Stomach smooth muscle (tissue), 2 donors: ENCODE data around the gene ROCK2.

Experiments
- H3K27ac ChIP-seq: one replicate; pipeline ENCODE4 v1.7.0; 2013; ENCODE audit warnings: mild to moderate bottlenecking, low read length, inconsistent platforms
- H3K27me3 ChIP-seq, 2 donors: one replicate each; pipeline ENCODE4 v1.7.0; 2013; ENCODE audit warnings: low read length in 2 of 2; ENCODE audit not compliant: insufficient read depth in 2 of 2, control insufficient read depth in 1 of 2
- H3K36me3 ChIP-seq, 2 donors: one replicate each; pipeline ENCODE4 v1.7.0; 2013; ENCODE audit warnings: low read length in 2 of 2; ENCODE audit not compliant: control insufficient read depth in 2 of 2, insufficient read depth in 2 of 2
- H3K4me1 ChIP-seq: one replicate; pipeline ENCODE4 v1.7.0; 2013; ENCODE audit warnings: low read length; ENCODE audit not compliant: control insufficient read depth, insufficient read depth
- H3K4me3 ChIP-seq, 2 donors: one replicate each; pipeline ENCODE4 v1.7.0; 2013; ENCODE audit warnings: low read length in 2 of 2
- H3K9ac ChIP-seq, 2 donors: one replicate each; pipeline ENCODE4 v1.7.0; 2013; ENCODE audit warnings: low read length in 2 of 2, mild to moderate bottlenecking in 1 of 2
- H3K9me3 ChIP-seq, 2 donors: one replicate each; pipeline ENCODE4 v1.7.0; 2013; ENCODE audit warnings: low read length in 2 of 2; ENCODE audit not compliant: control insufficient read depth in 2 of 2
- donor health status: healthy.
- donor health status: Pancreatic carcinoma.

The ROCK2 gene

GRCh38 chr2:11213090-11213638 lies 131.3 kb downstream of the ROCK2 start:
- H3K27ac ChIP-seq, result no peak overlapping the region
- H3K4me3 ChIP-seq, result no peak overlapping the region
- no peaks in the 10 kb centered on the region for H3K9me3 ChIP-seq
- no peaks in the 10 kb centered on the region for H3K27me3 ChIP-seq
- H3K36me3 ChIP-seq, result peaks cover 19 to 22% of the 10 kb centered on the region in 2 donors
- H3K4me1 ChIP-seq, result no peaks in the 10 kb centered on the region
- H3K9ac ChIP-seq, result no peak overlapping the region

- Histone ChIP-seq H3K4me3 (no peak overlapping the region), H3K9ac (no peak overlapping the region), H3K36me3 (peaks cover 20 to 22% of the 10 kb centered on the region in 2 donors), H3K27me3 (no peaks in the 10 kb centered on the region), H3K9me3 (no peaks in the 10 kb centered on the region), H3K27ac (no peak overlapping the region), H3K4me1 (no peaks in the 10 kb centered on the region)
Observed at GRCh38 chr2:11212645-11213044, 131.8 kb downstream of the ROCK2 start.

GRCh38 chr2:11208083-11208482 lies 136.4 kb downstream of the ROCK2 start:
- Histone ChIP-seq H3K36me3 (peaks cover 11 to 16% of the 10 kb centered on the region in 2 donors), H3K4me1 (no peaks in the 10 kb centered on the region), H3K27ac (no peak overlapping the region), H3K4me3 (no peak overlapping the region), H3K27me3 (no peaks in the 10 kb centered on the region), H3K9ac (no peak overlapping the region), H3K9me3 (no peaks in the 10 kb centered on the region)

- H3K9ac ChIP-seq, result no peak overlapping the region
- H3K27ac ChIP-seq, result no peak overlapping the region
- H3K4me3 ChIP-seq, result no peak overlapping the region
- H3K4me1 ChIP-seq, result no peaks in the 10 kb centered on the region
- H3K36me3 ChIP-seq, result peaks cover 10 to 17% of the 10 kb centered on the region in 2 donors
- no peaks in the 10 kb centered on the region for H3K27me3 ChIP-seq
- no peaks in the 10 kb centered on the region for H3K9me3 ChIP-seq
Observed at GRCh38 chr2:11203480-11203879, 141.0 kb downstream of the ROCK2 start.

GRCh38 chr2:11201969-11202368 lies 142.5 kb downstream of the ROCK2 start:
- Histone ChIP-seq H3K9ac (no peak overlapping the region), H3K27ac (no peak overlapping the region), H3K9me3 (no peaks in the 10 kb centered on the region), H3K27me3 (no peaks in the 10 kb centered on the region), H3K36me3 (peaks cover 11 to 12% of the 10 kb centered on the region in 2 donors), H3K4me1 (no peaks in the 10 kb centered on the region), H3K4me3 (no peak overlapping the region)

GRCh38 chr2:11200651-11201050 lies 143.8 kb downstream of the ROCK2 start:
- H3K4me1 ChIP-seq, result no peaks in the 10 kb centered on the region
- H3K36me3 ChIP-seq, result peaks cover 14 to 19% of the 10 kb centered on the region in 2 donors
- H3K9ac ChIP-seq, result no peak overlapping the region
- no peaks in the 10 kb centered on the region for H3K27me3 ChIP-seq
- H3K27ac ChIP-seq, result no peak overlapping the region
- H3K4me3 ChIP-seq, result no peak overlapping the region
- no peaks in the 10 kb centered on the region for H3K9me3 ChIP-seq

GRCh38 chr2:11196246-11196645 lies 148.2 kb downstream of the ROCK2 start:
- H3K36me3 ChIP-seq, result peaks cover 17 to 22% of the 10 kb centered on the region in 2 donors

GRCh38 chr2:11187731-11188130 lies 156.7 kb downstream of the ROCK2 start:
- no peak overlapping the region for H3K9ac ChIP-seq
- H3K27me3 ChIP-seq, result no peaks in the 10 kb centered on the region
- H3K4me3 ChIP-seq, result no peak overlapping the region
- no peaks in the 10 kb centered on the region for H3K9me3 ChIP-seq
- peaks cover 16 to 19% of the 10 kb centered on the region in 2 donors for H3K36me3 ChIP-seq
- no peaks in the 10 kb centered on the region for H3K4me1 ChIP-seq
- no peak overlapping the region for H3K27ac ChIP-seq

More at GRCh38 chr2:11196246-11196645, 148.2 kb downstream of the ROCK2 start:
- no peak overlapping the region for H3K4me3 ChIP-seq
- no peaks in the 10 kb centered on the region for H3K27me3 ChIP-seq
- H3K4me1 ChIP-seq, result no peaks in the 10 kb centered on the region
- H3K9ac ChIP-seq, result no peak overlapping the region
- H3K9me3 ChIP-seq, result no peaks in the 10 kb centered on the region
- H3K27ac ChIP-seq, result no peak overlapping the region

GRCh38 chr2:11187083-11187619 lies 157.3 kb downstream of the ROCK2 start:
- H3K4me1 ChIP-seq, result no peaks in the 10 kb centered on the region
- no peaks in the 10 kb centered on the region for H3K9me3 ChIP-seq
- H3K27ac ChIP-seq, result no peak overlapping the region
- no peaks in the 10 kb centered on the region for H3K27me3 ChIP-seq
- no peak overlapping the region for H3K9ac ChIP-seq
- H3K36me3 ChIP-seq, result peaks cover 13 to 14% of the 10 kb centered on the region in 2 donors
- H3K4me3 ChIP-seq, result no peak overlapping the region

- H3K27ac ChIP-seq, result no peak overlapping the region
Observed at GRCh38 chr2:11186145-11186544, 158.3 kb downstream of the ROCK2 start.

GRCh38 chr2:11182951-11183350 lies 161.5 kb downstream of the ROCK2 start:
- no peaks in the 10 kb centered on the region for H3K27me3 ChIP-seq
- peaks cover 8 to 9% of the 10 kb centered on the region in 2 donors for H3K36me3 ChIP-seq
- no peaks in the 10 kb centered on the region for H3K4me1 ChIP-seq
- no peak overlapping the region for H3K27ac ChIP-seq
- H3K4me3 ChIP-seq, result no peak overlapping the region
- H3K9me3 ChIP-seq, result no peaks in the 10 kb centered on the region
- no peak overlapping the region for H3K9ac ChIP-seq

More at GRCh38 chr2:11186145-11186544, 158.3 kb downstream of the ROCK2 start:
- Histone ChIP-seq H3K27me3 (no peaks in the 10 kb centered on the region), H3K4me3 (no peak overlapping the region), H3K9me3 (no peaks in the 10 kb centered on the region), H3K4me1 (no peaks in the 10 kb centered on the region), H3K36me3 (peaks cover 12 to 13% of the 10 kb centered on the region in 2 donors), H3K9ac (no peak overlapping the region)
